ENCODE data around the gene NUDT3.

NUDT3 gene

GRCh38 chr6:34424200-34425131, 32.0 kb upstream of the NUDT3 start:
- TF ChIP-seq CTCF (IDR thresholded peaks at IDR 0.05; ENCODE audit: low read length) (no peak), EZH2 (IDR thresholded peaks at IDR 0.05; ENCODE audit: borderline replicate concordance, low read length) (no peak)
- Histone ChIP-seq H3K27me3 (ENCODE audit: insufficient read depth, low read length) (no peaks in the 10 kb centered on the region), H4K20me1 (ENCODE audit: insufficient read depth, low read length) (no peaks in the 10 kb centered on the region), H3K4me1 (ENCODE audit: insufficient read depth, low read length, severe bottlenecking) (peaks cover 27% of the 10 kb centered on the region), H3F3A (ENCODE audit: insufficient read depth, low read length) (no peaks in the 10 kb centered on the region), H3K4me3 (ENCODE audit: low read depth, low read length, poor library complexity, severe bottlenecking) (peak overlapping the region; percentile 95), H2AFZ (ENCODE audit: low read length) (no peak overlapping the region), H3K4me2 (ENCODE audit: low read length) (peak overlapping the region; percentile 98), H3K36me3 (ENCODE audit: insufficient read depth, low read length) (peaks cover 61% of the 10 kb centered on the region), H3K9ac (ENCODE audit: low read length) (peak overlapping the region; percentile 100), H3K27ac (ENCODE audit: low read depth, low read length, poor library complexity, severe bottlenecking) (peak overlapping the region; percentile 65), H3K9me3 (ENCODE audit: low read length) (no peaks in the 10 kb centered on the region; the same call in 1 of the 2 replicates), H3K79me2 (ENCODE audit: insufficient read depth, low read length) (peaks cover 31% of the 10 kb centered on the region), H3K9me2 (ENCODE audit: low read depth, low read length) (no peaks in the 10 kb centered on the region)

GRCh38 chr6:34423254-34423653, 30.8 kb upstream of the NUDT3 start:
- no peaks in the 10 kb centered on the region for H4K20me1 ChIP-seq (ENCODE audit: insufficient read depth, low read length)
- peaks cover 31% of the 10 kb centered on the region for H3K79me2 ChIP-seq (ENCODE audit: insufficient read depth, low read length)
- no peaks in the 10 kb centered on the region for H3K9me3 ChIP-seq (ENCODE audit: low read length)
- no peaks in the 10 kb centered on the region for H3K27me3 ChIP-seq (ENCODE audit: insufficient read depth, low read length)
- no peak overlapping the region for H3K4me3 ChIP-seq (ENCODE audit: low read depth, low read length, poor library complexity, severe bottlenecking)
- TF ChIP-seq EZH2 (IDR thresholded peaks at IDR 0.05; ENCODE audit: borderline replicate concordance, low read length) (no peak), CTCF (IDR thresholded peaks at IDR 0.05; ENCODE audit: low read length) (no peak)
- H3K4me2 ChIP-seq (ENCODE audit: low read length), result no peak overlapping the region
- H3K9me2 ChIP-seq (ENCODE audit: low read depth, low read length), result no peaks in the 10 kb centered on the region
- H3K36me3 ChIP-seq (ENCODE audit: insufficient read depth, low read length), result peaks cover 74% of the 10 kb centered on the region
- no peaks in the 10 kb centered on the region for H3F3A ChIP-seq (ENCODE audit: insufficient read depth, low read length)
- H3K27ac ChIP-seq (ENCODE audit: low read depth, low read length, poor library complexity, severe bottlenecking), result no peak overlapping the region
- H2AFZ ChIP-seq (ENCODE audit: low read length), result no peak overlapping the region
- H3K4me1 ChIP-seq (ENCODE audit: insufficient read depth, low read length, severe bottlenecking), result peaks cover 23% of the 10 kb centered on the region
- no peak overlapping the region for H3K9ac ChIP-seq (ENCODE audit: low read length)

- no peak overlapping the region for H3K27ac ChIP-seq (ENCODE audit: low read depth, low read length, poor library complexity, severe bottlenecking)
- TF ChIP-seq CTCF (IDR thresholded peaks at IDR 0.05; ENCODE audit: low read length), result no peak
- no peak for TF ChIP-seq EZH2 (IDR thresholded peaks at IDR 0.05; ENCODE audit: borderline replicate concordance, low read length)
- no peaks in the 10 kb centered on the region for H4K20me1 ChIP-seq (ENCODE audit: insufficient read depth, low read length)
- H3K9ac ChIP-seq (ENCODE audit: low read length), result no peak overlapping the region
- H3K4me3 ChIP-seq (ENCODE audit: low read depth, low read length, poor library complexity, severe bottlenecking), result no peak overlapping the region
- H3K4me1 ChIP-seq (ENCODE audit: insufficient read depth, low read length, severe bottlenecking), result peaks cover under 1% of the 10 kb centered on the region
- no peaks in the 10 kb centered on the region for H3K9me3 ChIP-seq (ENCODE audit: low read length)
- no peak overlapping the region for H3K4me2 ChIP-seq (ENCODE audit: low read length)
- H3K79me2 ChIP-seq (ENCODE audit: insufficient read depth, low read length), result 0 out of 2 replicates have a peak, but pooled peaks cover 6% of the 10 kb centered on the region
- H3K9me2 ChIP-seq (ENCODE audit: low read depth, low read length), result no peaks in the 10 kb centered on the region
- H3F3A ChIP-seq (ENCODE audit: insufficient read depth, low read length), result no peaks in the 10 kb centered on the region
- H3K36me3 ChIP-seq (ENCODE audit: insufficient read depth, low read length), result peaks cover 83% of the 10 kb centered on the region
- no peaks in the 10 kb centered on the region for H3K27me3 ChIP-seq (ENCODE audit: insufficient read depth, low read length)
- no peak overlapping the region for H2AFZ ChIP-seq (ENCODE audit: low read length)
These were observed 25.9 kb upstream of the NUDT3 start for GRCh38 chr6:34418367-34418766.

Data from OCI-LY1 (cell line).